Endothelial cell of umbilical vein (primary cell): ENCODE data around the gene NIPBL. TPM values are rescaled to one million over a fixed set of nuclear protein-coding genes. Genes with fewer than 3 reads are reported as not detected.

Experiments used
- BruUV-seq: library from RNA; stranded (reverse); fragments of 400-500 nt; replicated peaks from 2 replicates; lab custom pipeline; 2021; lab: Mats Ljungman, UMichigan
- CTCF ChIA-PET: fragments of 300-600, 350-600 bp; sonication (Branson Sonifier 250); formaldehyde crosslinking; loops from one replicate; lab custom pipeline; 2021; ENCODE audit warnings: antibody characterized with exemption, inconsistent platforms; lab: Charles Lee
- POLR2A ChIA-PET: fragments of 300-600, 350-600 bp; sonication (Branson Sonifier 250); formaldehyde crosslinking; loops from one replicate; lab custom pipeline; 2021; ENCODE audit warnings: antibody characterized with exemption, inconsistent platforms; lab: Charles Lee
- DNase-seq: peaks from one replicate; pipeline ENCODE4 v3.0.0-alpha.2; 2011; ENCODE audit warnings: low read depth, low spot score
- FAIRE-seq: peaks from 2 replicates; lab custom pipeline; 2011; peaks lifted over from hg19 to GRCh38; lab: Jason Lieb, UNC
- H2AFZ ChIP-seq: 2 replicates; pipeline ENCODE4 v1.6.0; 2012; ENCODE audit warnings: low read depth, low read length, control low read depth, inconsistent platforms
- H3K27ac ChIP-seq: 2 replicates; pipeline ENCODE4 v1.5.1; 2011; ENCODE audit warnings: low read depth, mild to moderate bottlenecking, control low read depth, low read length, moderate library complexity; ENCODE audit not compliant: insufficient read depth
- H3K27me3 ChIP-seq, 2 experiments: 2 replicates each; pipeline versions ENCODE4 v1.6.0 to v1.6.1; 2011; ENCODE audit warnings: low read length in 2 of 2, mixed read lengths in 1 of 2; ENCODE audit not compliant: control insufficient read depth in 2 of 2, insufficient read depth in 2 of 2
- H3K36me3 ChIP-seq, 2 experiments: 2 replicates in 1 of 2; 3 replicates in 1 of 2; pipeline ENCODE4 v1.5.1; 2011; ENCODE audit warnings: low read length in 2 of 2, mild to moderate bottlenecking in 1 of 2, moderate library complexity in 1 of 2; ENCODE audit not compliant: control insufficient read depth in 2 of 2, insufficient read depth in 2 of 2; ENCODE audit errors: extremely low read depth in 1 of 2
- H3K4me1 ChIP-seq: 3 replicates; pipeline ENCODE4 v1.5.1; 2011; ENCODE audit warnings: mild to moderate bottlenecking, low read length; ENCODE audit not compliant: control insufficient read depth, insufficient read depth; ENCODE audit errors: extremely low read depth
- H3K4me2 ChIP-seq: 2 replicates; pipeline ENCODE4 v1.6.1; 2011; ENCODE audit warnings: low read length, control low read depth, mixed read lengths; ENCODE audit not compliant: insufficient read depth
- H3K4me3 ChIP-seq, 3 experiments: fragments of 200-600 bp in 1 of 3; sonication (generic), shearing (Covaris generic) in 1 of 3; replicated peaks in 1 of 3; 2 replicates each; pipeline ENCODE4 v1.5.1; 2011 to 2016; ENCODE audit warnings: control low read depth in 3 of 3, low read length in 3 of 3, mild to moderate bottlenecking in 2 of 3, inconsistent platforms in 1 of 3, low read depth in 1 of 3, moderate library complexity in 1 of 3; ENCODE audit not compliant: insufficient read depth in 1 of 3
- H3K79me2 ChIP-seq: 2 replicates; pipeline ENCODE4 v1.6.0; 2012; ENCODE audit warnings: low read length, inconsistent platforms; ENCODE audit not compliant: control insufficient read depth, insufficient read depth
- H3K9ac ChIP-seq: replicated peaks from 2 replicates; pipeline ENCODE3; 2011; ENCODE audit warnings: low read length, control low read depth; ENCODE audit not compliant: insufficient read depth; ENCODE audit errors: extremely low read depth
- H3K9me1 ChIP-seq: replicated peaks from 3 replicates; pipeline ENCODE4 v1.6.0; 2011; ENCODE audit warnings: mild to moderate bottlenecking, low read length; ENCODE audit not compliant: control insufficient read depth, insufficient read depth; ENCODE audit errors: extremely low read depth
- H3K9me3 ChIP-seq: replicated peaks from 2 replicates; pipeline ENCODE4 v1.5.1; 2012; ENCODE audit warnings: low read length, inconsistent platforms; ENCODE audit not compliant: control insufficient read depth, insufficient read depth
- H4K20me1 ChIP-seq: replicated peaks from 2 replicates; pipeline ENCODE3; 2011; ENCODE audit warnings: mild to moderate bottlenecking, low read length; ENCODE audit not compliant: control insufficient read depth, insufficient read depth; ENCODE audit errors: extremely low read depth
- EZH2 ChIP-seq: IDR thresholded peaks from 2 replicates; pipeline ENCODE4 v1.6.1; 2012; ENCODE audit warnings: borderline replicate concordance, low read depth, mild to moderate bottlenecking, moderate library complexity, low read length, inconsistent platforms; ENCODE audit not compliant: severe bottlenecking
- FOS ChIP-seq: IDR thresholded peaks from 2 replicates; pipeline ENCODE4 v1.6.1; 2011; ENCODE audit warnings: mild to moderate bottlenecking, low read length, moderate library complexity, borderline replicate concordance; ENCODE audit not compliant: insufficient read depth
- GATA2 ChIP-seq: IDR thresholded peaks from 2 replicates; pipeline ENCODE4 v1.7.0; 2011; ENCODE audit warnings: low read depth, mild to moderate bottlenecking, moderate library complexity, mixed read lengths, low read length; ENCODE audit not compliant: insufficient read length, insufficient read depth
- JUN ChIP-seq: IDR thresholded peaks from 2 replicates; pipeline ENCODE4 v1.6.1; 2011; ENCODE audit warnings: borderline replicate concordance, low read depth; ENCODE audit not compliant: insufficient read length, insufficient read depth
- MYC ChIP-seq: IDR thresholded peaks from one replicate; pipeline ENCODE4 v1.6.1; 2011; ENCODE audit warnings: mild to moderate bottlenecking, low read depth, low read length
- POLR2A ChIP-seq: IDR thresholded peaks from 2 replicates; pipeline ENCODE4 v1.6.1; 2012; ENCODE audit warnings: low read depth, mild to moderate bottlenecking, control low read depth, low read length
- POLR2AphosphoS5 ChIP-seq: IDR thresholded peaks from 2 replicates; pipeline ENCODE4 v1.6.1; 2012; ENCODE audit warnings: low read depth, mild to moderate bottlenecking, control low read depth, low read length, moderate library complexity; ENCODE audit not compliant: insufficient read depth
- dilution Hi-C: fragments of 300-500 bp; cut with MboI; formaldehyde crosslinking; loops from one replicate; pipeline ENCODE4 v1.15.0; 2019; ENCODE audit warnings: low sequenced_read_pairs; ENCODE audit not compliant: extremely low pct_ligation_motif_present
- intact Hi-C: fragments of 100-400 bp; cut with micrococcal nuclease; formaldehyde crosslinking; loops from one replicate; pipeline ENCODE4 v1.10.0; 2022
- polyA plus RNA-seq, 4 experiments: library from polyadenylated mRNA; depleted of rRNA in 3 of 4; stranded (reverse) in 3 of 4; unstranded in 1 of 4; fragments of >200 nt; gene quantifications; 2 replicates each; pipeline versions ENCODE4 v1.2.1 to v1.2.3, GENCODE V29; 2011 to 2012; ENCODE audit warnings: missing spikeins in 1 of 4
- total RNA-seq: library from RNA; stranded (reverse); gene quantifications from 2 replicates; pipeline ENCODE4 v1.2.3, GENCODE V29; 2021
- TF ChIP-seq, protein P1 (sequence below), 2 donors: IDR thresholded peaks; 1 replicate in 1 of 2; 2 replicates in 1 of 2; pipeline ENCODE4 v1.5.1; 2011; ENCODE audit warnings: low read length in 2 of 2, mild to moderate bottlenecking in 2 of 2, moderate library complexity in 2 of 2, control low read depth in 1 of 2, inconsistent platforms in 1 of 2, low read depth in 1 of 2; ENCODE audit not compliant: insufficient read depth in 1 of 2; ENCODE audit errors: extremely low read depth in 1 of 2
- TF ChIP-seq, protein P2 (sequence below): IDR thresholded peaks from 2 replicates; pipeline ENCODE4 v1.6.1; 2011; ENCODE audit not compliant: insufficient read depth, insufficient read length

NIPBL gene
- total and polyA plus RNA-seq, 2 donors (not counting 3 experiments of a cell fraction or from before 2014, with no cell fraction given): 15.5 to 50.7 TPM

DNA sequence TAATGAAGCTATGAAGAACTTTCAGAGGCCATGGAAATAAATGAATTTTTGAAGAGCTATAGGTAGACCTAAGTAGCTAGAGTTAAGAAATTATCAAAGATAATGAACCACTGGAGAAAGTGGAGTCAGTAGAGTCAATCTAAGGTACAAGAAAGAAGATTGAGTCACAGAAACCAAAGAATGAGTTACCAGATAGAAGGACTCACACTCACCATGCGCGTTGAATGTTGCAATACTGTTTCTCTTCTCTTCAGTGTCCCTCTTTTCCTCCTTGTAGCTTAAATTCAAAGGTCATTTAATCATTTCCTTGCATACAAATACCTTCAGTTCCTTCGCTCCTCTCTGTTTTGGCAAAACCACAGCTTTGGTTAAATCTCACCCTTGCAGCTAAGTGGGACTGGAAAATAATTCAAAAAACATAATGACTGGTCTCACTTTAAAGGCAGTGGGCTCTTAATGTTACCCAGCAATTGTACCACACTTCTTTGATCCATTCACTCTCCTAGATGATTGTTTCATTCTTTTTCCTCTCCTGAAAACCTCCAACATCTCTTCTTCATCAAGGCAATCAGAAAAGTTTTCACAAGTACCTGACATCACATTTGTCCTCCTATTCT is 58.3 kb downstream of the NIPBL start:
- Histone ChIP-seq H3K4me3 (no peak overlapping the region), H3K4me2 (peak overlapping the region; percentile 2), H3K9me3 (no peaks in the 10 kb centered on the region), H2AFZ (no peak overlapping the region), H3K9ac (no peak overlapping the region), H3K4me1 (peaks cover 17% of the 10 kb centered on the region), H4K20me1 (peaks cover 10% of the 10 kb centered on the region), H3K79me2 (peaks cover 93% of the 10 kb centered on the region), H3K36me3 (no peaks in the 10 kb centered on the region), H3K27ac (no peak overlapping the region), H3K27me3 (no peaks in the 10 kb centered on the region), H3K9me1 (peaks cover 5% of the 10 kb centered on the region)
- intact Hi-C loops (no loop called here), dilution Hi-C loops (no loop called here)
- DNase-seq (peak; percentile 14), FAIRE-seq (no peak)
- BruUV-seq: no TSS peak
- no peak for TF ChIP-seq POLR2AphosphoS5
- TF ChIP-seq, protein P1, sequence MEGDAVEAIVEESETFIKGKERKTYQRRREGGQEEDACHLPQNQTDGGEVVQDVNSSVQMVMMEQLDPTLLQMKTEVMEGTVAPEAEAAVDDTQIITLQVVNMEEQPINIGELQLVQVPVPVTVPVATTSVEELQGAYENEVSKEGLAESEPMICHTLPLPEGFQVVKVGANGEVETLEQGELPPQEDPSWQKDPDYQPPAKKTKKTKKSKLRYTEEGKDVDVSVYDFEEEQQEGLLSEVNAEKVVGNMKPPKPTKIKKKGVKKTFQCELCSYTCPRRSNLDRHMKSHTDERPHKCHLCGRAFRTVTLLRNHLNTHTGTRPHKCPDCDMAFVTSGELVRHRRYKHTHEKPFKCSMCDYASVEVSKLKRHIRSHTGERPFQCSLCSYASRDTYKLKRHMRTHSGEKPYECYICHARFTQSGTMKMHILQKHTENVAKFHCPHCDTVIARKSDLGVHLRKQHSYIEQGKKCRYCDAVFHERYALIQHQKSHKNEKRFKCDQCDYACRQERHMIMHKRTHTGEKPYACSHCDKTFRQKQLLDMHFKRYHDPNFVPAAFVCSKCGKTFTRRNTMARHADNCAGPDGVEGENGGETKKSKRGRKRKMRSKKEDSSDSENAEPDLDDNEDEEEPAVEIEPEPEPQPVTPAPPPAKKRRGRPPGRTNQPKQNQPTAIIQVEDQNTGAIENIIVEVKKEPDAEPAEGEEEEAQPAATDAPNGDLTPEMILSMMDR (IDR thresholded peaks at IDR 0.05; ENCODE audit: extremely low read depth in 1 of 2, insufficient read depth in 1 of 2, low read depth in 1 of 2, low read length in 2 of 2): no peak
- TF ChIP-seq, protein P2, sequence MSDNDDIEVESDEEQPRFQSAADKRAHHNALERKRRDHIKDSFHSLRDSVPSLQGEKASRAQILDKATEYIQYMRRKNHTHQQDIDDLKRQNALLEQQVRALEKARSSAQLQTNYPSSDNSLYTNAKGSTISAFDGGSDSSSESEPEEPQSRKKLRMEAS: no peak
- TF ChIP-seq EZH2: no peak
- no peak for TF ChIP-seq GATA2
- no peak for TF ChIP-seq JUN
- TF ChIP-seq FOS: no peak
- no peak for TF ChIP-seq POLR2A
- TF ChIP-seq MYC: no peak
- POLR2A ChIA-PET: no interaction called here
- CTCF ChIA-PET: interaction anchor here (1.1 to 3.8 kb wide), 2 partner anchors 10 to 12 kb away, joined by 4 to 16 read pairs; no protein-coding TSS in a partner anchor
